Measurements from ENCODE around the gene SLC16A4.

Gene SLC16A4

GRCh38 chr1:110348771-110349170, 42.1 kb downstream of the SLC16A4 start:
- H3K27ac ChIP-seq (ENCODE audit: low read depth, low read length) = no peak overlapping the region
- no peaks in the 10 kb centered on the region for H3K9me3 ChIP-seq (ENCODE audit: low read length)
- H3K36me3 ChIP-seq (ENCODE audit: insufficient read depth, low read length) = peaks cover 23% of the 10 kb centered on the region
- H3K9ac ChIP-seq (ENCODE audit: low read length) = peak overlapping the region; percentile 18
- H3K4me3 ChIP-seq (ENCODE audit: low read depth in 1 of 2, low read length in 2 of 2) = no peak overlapping the region
- H3K4me1 ChIP-seq (ENCODE audit: insufficient read depth, low read length) = peaks cover 48% of the 10 kb centered on the region
- H3K27me3 ChIP-seq (ENCODE audit: control insufficient read depth in 1 of 2, insufficient read depth in 2 of 2, low read length in 2 of 2) = no peaks in the 10 kb centered on the region

- Histone ChIP-seq H3K4me1 (ENCODE audit: insufficient read depth, low read length) (peaks cover 55% of the 10 kb centered on the region), H3K36me3 (ENCODE audit: insufficient read depth, low read length) (peaks cover 25% of the 10 kb centered on the region), H3K4me3 (ENCODE audit: low read depth in 1 of 2, low read length in 2 of 2) (no peak overlapping the region), H3K9ac (ENCODE audit: low read length) (no peak overlapping the region), H3K27ac (ENCODE audit: low read depth, low read length) (no peak overlapping the region), H3K27me3 (ENCODE audit: control insufficient read depth in 1 of 2, insufficient read depth in 2 of 2, low read length in 2 of 2) (no peaks in the 10 kb centered on the region), H3K9me3 (ENCODE audit: low read length) (no peaks in the 10 kb centered on the region)
Observed at GRCh38 chr1:110348050-110348449, 42.8 kb downstream of the SLC16A4 start.

DNA sequence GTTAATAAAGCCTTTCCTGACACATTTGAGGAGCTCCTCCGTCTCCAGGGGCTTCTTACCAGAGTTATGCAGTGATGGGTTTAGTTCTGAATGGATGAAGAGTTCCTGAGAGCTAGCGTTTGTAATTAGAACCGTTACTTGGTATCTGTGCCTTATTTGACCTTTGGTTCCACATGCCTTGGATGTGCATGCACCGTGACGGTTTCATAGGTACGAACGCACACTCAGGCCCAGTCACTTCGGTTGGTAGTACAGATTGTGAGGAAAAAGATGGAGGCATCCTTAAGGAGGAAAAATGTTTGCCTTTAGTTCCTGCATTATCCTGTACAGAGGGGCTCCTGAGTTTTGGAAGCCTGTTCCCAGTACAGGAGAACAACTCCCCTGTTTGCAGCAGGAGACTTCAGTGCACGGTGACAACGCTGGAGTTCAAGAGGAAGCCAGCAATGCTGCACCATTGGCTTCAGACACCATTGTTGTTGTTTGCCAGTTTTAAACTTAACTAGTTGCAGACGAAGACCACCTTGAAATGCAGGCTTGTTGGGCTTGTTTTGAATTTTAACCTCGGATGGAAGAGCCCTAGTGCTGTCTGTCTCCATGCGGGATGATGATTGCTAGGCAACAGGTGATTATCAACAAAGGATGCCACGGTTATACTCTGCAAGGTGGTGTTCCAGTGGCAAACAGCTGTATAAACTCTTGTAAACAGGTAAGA, 43.5 kb downstream of the SLC16A4 start:
- Histone ChIP-seq H3K9me3 (ENCODE audit: low read length) (no peaks in the 10 kb centered on the region), H3K4me3 (ENCODE audit: low read depth in 1 of 2, low read length in 2 of 2) (no peak overlapping the region), H3K4me1 (ENCODE audit: insufficient read depth, low read length) (peaks cover 62% of the 10 kb centered on the region)

DNA sequence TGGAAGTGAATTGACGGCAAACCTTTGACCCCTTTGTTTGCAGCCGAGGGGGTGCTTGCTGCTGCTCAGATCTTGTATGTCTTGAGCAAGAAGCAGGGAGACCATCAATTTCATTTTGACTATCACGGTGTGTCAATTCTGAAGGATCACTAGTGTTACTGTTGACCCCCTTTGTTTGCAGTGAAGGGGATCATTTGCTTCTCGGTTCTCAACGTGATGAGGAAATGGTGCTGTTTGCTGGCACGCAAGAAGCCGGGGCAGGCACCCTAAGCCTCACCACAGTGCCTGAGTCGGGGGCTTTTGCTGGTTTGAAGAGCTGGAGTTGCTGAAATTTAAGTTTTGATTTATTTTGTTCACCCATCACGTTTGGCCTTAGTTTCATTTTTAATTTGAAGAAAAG, 44.1 kb downstream of the SLC16A4 start:
- H3K9me3 ChIP-seq (ENCODE audit: low read length) = no peaks in the 10 kb centered on the region
- H3K36me3 ChIP-seq (ENCODE audit: insufficient read depth, low read length) = peaks cover 30% of the 10 kb centered on the region
- H3K4me3 ChIP-seq (ENCODE audit: low read depth in 1 of 2, low read length in 2 of 2) = no peak overlapping the region
- no peak overlapping the region for H3K9ac ChIP-seq (ENCODE audit: low read length)
- H3K27ac ChIP-seq (ENCODE audit: low read depth, low read length) = no peak overlapping the region
- H3K4me1 ChIP-seq (ENCODE audit: insufficient read depth, low read length) = peaks cover 68% of the 10 kb centered on the region
- no peaks in the 10 kb centered on the region for H3K27me3 ChIP-seq (ENCODE audit: control insufficient read depth in 1 of 2, insufficient read depth in 2 of 2, low read length in 2 of 2)

More for the DNA sequence above, 43.5 kb downstream of the SLC16A4 start:
- no peak overlapping the region for H3K9ac ChIP-seq (ENCODE audit: low read length)
- no peaks in the 10 kb centered on the region for H3K27me3 ChIP-seq (ENCODE audit: control insufficient read depth in 1 of 2, insufficient read depth in 2 of 2, low read length in 2 of 2)
- peaks cover 25% of the 10 kb centered on the region for H3K36me3 ChIP-seq (ENCODE audit: insufficient read depth, low read length)
- no peak overlapping the region for H3K27ac ChIP-seq (ENCODE audit: low read depth, low read length)

DNA sequence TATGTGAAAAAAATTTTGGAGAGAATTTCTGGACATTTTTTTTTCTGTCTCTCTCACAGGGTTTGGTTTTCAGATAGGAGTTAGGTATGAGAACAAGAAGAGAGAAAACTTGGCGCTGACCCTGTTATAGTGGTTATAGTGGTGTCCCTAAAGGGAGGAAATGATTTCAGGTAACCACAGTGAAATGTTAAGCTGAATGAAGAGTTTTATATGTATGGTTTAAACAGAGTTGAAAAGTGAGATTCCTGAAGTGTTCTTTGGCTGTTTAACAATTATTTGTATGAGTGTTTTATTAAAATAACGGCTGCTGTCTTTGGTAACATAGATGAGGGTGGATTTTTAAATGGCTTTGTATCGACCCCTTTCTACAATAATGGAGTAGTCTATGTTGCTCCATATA, 45.3 kb downstream of the SLC16A4 start:
- Histone ChIP-seq H3K27ac (ENCODE audit: low read depth, low read length) (no peak overlapping the region), H3K4me1 (ENCODE audit: insufficient read depth, low read length) (peaks cover 69% of the 10 kb centered on the region), H3K4me3 (ENCODE audit: low read depth in 1 of 2, low read length in 2 of 2) (no peak overlapping the region), H3K9me3 (ENCODE audit: low read length) (no peaks in the 10 kb centered on the region), H3K27me3 (ENCODE audit: control insufficient read depth in 1 of 2, insufficient read depth in 2 of 2, low read length in 2 of 2) (no peaks in the 10 kb centered on the region), H3K9ac (ENCODE audit: low read length) (no peak overlapping the region), H3K36me3 (ENCODE audit: insufficient read depth, low read length) (peaks cover 41% of the 10 kb centered on the region)

DNA sequence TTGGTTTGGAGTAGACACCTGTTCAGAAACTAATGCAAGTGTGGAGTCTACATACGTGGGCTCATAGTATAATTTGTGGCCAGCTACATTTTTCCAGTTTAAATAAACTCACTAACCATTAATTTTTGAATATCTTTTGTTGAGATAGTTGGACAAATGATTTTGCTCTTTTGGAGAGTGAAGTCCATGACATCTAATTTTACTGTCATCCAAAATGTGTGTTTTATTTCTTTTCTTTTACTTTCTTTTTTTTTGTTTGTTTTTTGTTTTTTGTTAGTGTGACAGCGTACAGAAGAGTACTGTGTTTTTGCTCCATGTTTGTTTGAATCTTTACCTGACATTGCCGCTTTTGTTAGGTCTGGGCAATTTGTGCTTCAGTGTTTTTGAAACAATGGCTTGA, 46.7 kb downstream of the SLC16A4 start:
- Histone ChIP-seq H3K36me3 (ENCODE audit: insufficient read depth, low read length) (peaks cover 41% of the 10 kb centered on the region), H3K4me3 (ENCODE audit: low read depth in 1 of 2, low read length in 2 of 2) (peak overlapping the region in 1 of 2 donors; percentile 24), H3K9ac (ENCODE audit: low read length) (no peak overlapping the region)

DNA sequence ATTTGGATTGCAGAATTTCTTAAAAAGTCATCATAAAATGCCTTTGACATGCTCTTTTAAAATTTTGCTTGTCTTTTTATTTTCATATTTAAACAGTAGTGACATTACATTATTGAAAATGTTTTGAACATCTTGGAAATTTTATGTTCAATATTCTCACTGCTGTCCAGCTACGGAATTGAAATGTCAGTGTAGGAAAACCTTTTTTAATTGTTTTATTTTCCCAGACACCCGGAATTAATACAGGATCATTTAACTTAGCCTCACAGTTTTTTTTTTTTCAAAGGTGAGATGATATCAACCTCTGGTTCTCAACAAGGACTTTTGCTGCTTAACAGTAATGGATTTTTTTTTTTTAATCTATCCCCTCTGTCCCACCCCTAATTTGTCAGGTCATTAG, 47.6 kb downstream of the SLC16A4 start:
- Histone ChIP-seq H3K4me3 (ENCODE audit: low read depth in 1 of 2, low read length in 2 of 2) (no peak overlapping the region), H3K4me1 (ENCODE audit: insufficient read depth, low read length) (peaks cover 57% of the 10 kb centered on the region), H3K9me3 (ENCODE audit: low read length) (no peaks in the 10 kb centered on the region), H3K27ac (ENCODE audit: low read depth, low read length) (no peak overlapping the region), H3K36me3 (ENCODE audit: insufficient read depth, low read length) (peaks cover 41% of the 10 kb centered on the region), H3K9ac (ENCODE audit: low read length) (no peak overlapping the region), H3K27me3 (ENCODE audit: control insufficient read depth in 1 of 2, insufficient read depth in 2 of 2, low read length in 2 of 2) (no peaks in the 10 kb centered on the region)

More for the DNA sequence above, 46.7 kb downstream of the SLC16A4 start:
- H3K27me3 ChIP-seq (ENCODE audit: control insufficient read depth in 1 of 2, insufficient read depth in 2 of 2, low read length in 2 of 2) = no peaks in the 10 kb centered on the region
- no peak overlapping the region for H3K27ac ChIP-seq (ENCODE audit: low read depth, low read length)
- H3K9me3 ChIP-seq (ENCODE audit: low read length) = no peaks in the 10 kb centered on the region
- peaks cover 66% of the 10 kb centered on the region for H3K4me1 ChIP-seq (ENCODE audit: insufficient read depth, low read length)

DNA sequence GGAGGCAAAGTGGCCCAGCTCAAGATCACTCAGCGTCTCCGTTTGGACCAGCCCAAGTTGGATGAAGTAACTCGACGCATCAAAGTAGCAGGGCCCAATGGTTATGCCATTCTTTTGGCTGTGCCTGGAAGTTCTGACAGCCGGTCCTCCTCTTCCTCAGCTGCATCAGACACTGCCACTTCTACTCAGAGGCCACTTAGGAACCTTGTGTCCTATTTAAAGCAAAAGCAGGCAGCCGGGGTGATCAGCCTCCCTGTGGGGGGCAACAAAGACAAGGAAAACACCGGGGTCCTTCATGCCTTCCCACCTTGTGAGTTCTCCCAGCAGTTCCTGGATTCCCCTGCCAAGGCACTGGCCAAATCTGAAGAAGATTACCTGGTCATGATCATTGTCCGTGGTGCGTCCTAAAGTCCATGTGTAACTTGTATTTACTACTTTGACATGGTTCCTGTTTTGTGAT, 48.9 kb downstream of the SLC16A4 start:
- H3K4me1 ChIP-seq (ENCODE audit: insufficient read depth, low read length) = peaks cover 53% of the 10 kb centered on the region
- H3K9ac ChIP-seq (ENCODE audit: low read length) = no peak overlapping the region
- H3K36me3 ChIP-seq (ENCODE audit: insufficient read depth, low read length) = peaks cover 33% of the 10 kb centered on the region
- no peaks in the 10 kb centered on the region for H3K9me3 ChIP-seq (ENCODE audit: low read length)
- no peaks in the 10 kb centered on the region for H3K27me3 ChIP-seq (ENCODE audit: control insufficient read depth in 1 of 2, insufficient read depth in 2 of 2, low read length in 2 of 2)
- H3K27ac ChIP-seq (ENCODE audit: low read depth, low read length) = no peak overlapping the region
- H3K4me3 ChIP-seq (ENCODE audit: low read depth in 1 of 2, low read length in 2 of 2) = peak overlapping the region in 1 of 2 donors; percentile 77

- Histone ChIP-seq H3K9me3 (ENCODE audit: low read length) (no peaks in the 10 kb centered on the region), H3K9ac (ENCODE audit: low read length) (no peak overlapping the region), H3K4me1 (ENCODE audit: insufficient read depth, low read length) (peaks cover 47% of the 10 kb centered on the region), H3K27me3 (ENCODE audit: control insufficient read depth in 1 of 2, insufficient read depth in 2 of 2, low read length in 2 of 2) (no peaks in the 10 kb centered on the region), H3K4me3 (ENCODE audit: low read depth in 1 of 2, low read length in 2 of 2) (peak overlapping the region; percentile 2 to 77), H3K27ac (ENCODE audit: low read depth, low read length) (no peak overlapping the region), H3K36me3 (ENCODE audit: insufficient read depth, low read length) (peaks cover 28% of the 10 kb centered on the region)
Observed at GRCh38 chr1:110341146-110341871, 49.5 kb downstream of the SLC16A4 start.

DNA sequence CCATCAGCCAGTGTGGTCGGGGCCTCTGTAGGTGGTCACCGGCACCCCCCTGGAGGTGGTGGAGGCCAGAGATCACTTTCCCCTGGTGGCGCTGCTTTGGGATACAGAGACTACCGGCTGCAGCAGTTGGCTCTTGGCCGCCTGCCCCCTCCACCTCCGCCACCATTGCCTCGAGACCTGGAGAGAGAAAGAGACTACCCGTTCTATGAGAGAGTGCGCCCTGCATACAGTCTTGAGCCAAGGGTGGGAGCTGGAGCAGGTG, 50.7 kb downstream of the SLC16A4 start:
- Histone ChIP-seq H3K9ac (ENCODE audit: low read length) (peak overlapping the region; percentile 62), H3K4me1 (ENCODE audit: insufficient read depth, low read length) (peaks cover 47% of the 10 kb centered on the region), H3K27me3 (ENCODE audit: control insufficient read depth in 1 of 2, insufficient read depth in 2 of 2, low read length in 2 of 2) (no peaks in the 10 kb centered on the region), H3K4me3 (ENCODE audit: low read depth in 1 of 2, low read length in 2 of 2) (peak overlapping the region; percentile 77 to 92), H3K27ac (ENCODE audit: low read depth, low read length) (peak overlapping the region; percentile 89), H3K9me3 (ENCODE audit: low read length) (no peaks in the 10 kb centered on the region), H3K36me3 (ENCODE audit: insufficient read depth, low read length) (peaks cover 26% of the 10 kb centered on the region)

GRCh38 chr1:110339407-110340206, 51.2 kb downstream of the SLC16A4 start:
- Histone ChIP-seq H3K9ac (ENCODE audit: low read length) (peak overlapping the region; percentile 62), H3K4me1 (ENCODE audit: insufficient read depth, low read length) (peaks cover 47% of the 10 kb centered on the region), H3K27ac (ENCODE audit: low read depth, low read length) (peak overlapping the region; percentile 89), H3K36me3 (ENCODE audit: insufficient read depth, low read length) (peaks cover 26% of the 10 kb centered on the region), H3K4me3 (ENCODE audit: low read depth in 1 of 2, low read length in 2 of 2) (peak overlapping the region; percentile 77 to 92), H3K9me3 (ENCODE audit: low read length) (no peaks in the 10 kb centered on the region), H3K27me3 (ENCODE audit: control insufficient read depth in 1 of 2, insufficient read depth in 2 of 2, low read length in 2 of 2) (no peaks in the 10 kb centered on the region)

Measured in muscle layer of colon (tissue), 2 donors.